Neural cell (in vitro differentiated cells): ENCODE results near the gene SLC6A3.

ENCODE experiments used
- EP300 ChIP-seq: fragments of 450-650 bp; conservative IDR thresholded peaks from 2 replicates; pipeline ENCODE4 v1.6.1; 2014; ENCODE audit warnings: antibody characterized with exemption, mild to moderate bottlenecking, moderate library complexity; ENCODE audit not compliant: poor library complexity, severe bottlenecking
- EZH2 ChIP-seq: fragments of 200-600, 300-800 bp; shearing (Covaris generic), sonication (generic); IDR thresholded peaks from 2 replicates; pipeline ENCODE4 v1.6.1; 2014; ENCODE audit warnings: antibody characterized with exemption, low read length, borderline replicate concordance, mild to moderate bottlenecking; ENCODE audit not compliant: insufficient read depth, poor library complexity, severe bottlenecking
- MXI1 ChIP-seq: fragments of 450-650 bp; conservative IDR thresholded peaks from 2 replicates; pipeline ENCODE4 v1.6.1; 2014; ENCODE audit warnings: antibody characterized with exemption, mild to moderate bottlenecking; ENCODE audit not compliant: poor library complexity, severe bottlenecking
- POLR2AphosphoS5 ChIP-seq: IDR thresholded peaks from 2 replicates; pipeline ENCODE4 v1.6.1; 2012
- RAD21 ChIP-seq: fragments of 450-650 bp; conservative IDR thresholded peaks from 2 replicates; pipeline ENCODE4 v1.6.1; 2014; ENCODE audit warnings: antibody characterized with exemption, mild to moderate bottlenecking, moderate library complexity
- SMC3 ChIP-seq: fragments of 450-650 bp; conservative IDR thresholded peaks from 2 replicates; pipeline ENCODE4 v1.6.1; 2014; ENCODE audit warnings: antibody characterized with exemption, mild to moderate bottlenecking, moderate library complexity; ENCODE audit not compliant: poor library complexity
- TF ChIP-seq, protein P1 (sequence below): fragments of 450-650 bp; IDR thresholded peaks from 2 replicates; pipeline ENCODE4 v1.5.1; 2014; ENCODE audit warnings: antibody characterized with exemption, mild to moderate bottlenecking, moderate library complexity; ENCODE audit not compliant: poor library complexity, severe bottlenecking
- TF ChIP-seq, protein P2 (sequence below): IDR thresholded peaks from 2 replicates; pipeline ENCODE4 v1.6.1; 2012; ENCODE audit warnings: borderline replicate concordance

DNA sequence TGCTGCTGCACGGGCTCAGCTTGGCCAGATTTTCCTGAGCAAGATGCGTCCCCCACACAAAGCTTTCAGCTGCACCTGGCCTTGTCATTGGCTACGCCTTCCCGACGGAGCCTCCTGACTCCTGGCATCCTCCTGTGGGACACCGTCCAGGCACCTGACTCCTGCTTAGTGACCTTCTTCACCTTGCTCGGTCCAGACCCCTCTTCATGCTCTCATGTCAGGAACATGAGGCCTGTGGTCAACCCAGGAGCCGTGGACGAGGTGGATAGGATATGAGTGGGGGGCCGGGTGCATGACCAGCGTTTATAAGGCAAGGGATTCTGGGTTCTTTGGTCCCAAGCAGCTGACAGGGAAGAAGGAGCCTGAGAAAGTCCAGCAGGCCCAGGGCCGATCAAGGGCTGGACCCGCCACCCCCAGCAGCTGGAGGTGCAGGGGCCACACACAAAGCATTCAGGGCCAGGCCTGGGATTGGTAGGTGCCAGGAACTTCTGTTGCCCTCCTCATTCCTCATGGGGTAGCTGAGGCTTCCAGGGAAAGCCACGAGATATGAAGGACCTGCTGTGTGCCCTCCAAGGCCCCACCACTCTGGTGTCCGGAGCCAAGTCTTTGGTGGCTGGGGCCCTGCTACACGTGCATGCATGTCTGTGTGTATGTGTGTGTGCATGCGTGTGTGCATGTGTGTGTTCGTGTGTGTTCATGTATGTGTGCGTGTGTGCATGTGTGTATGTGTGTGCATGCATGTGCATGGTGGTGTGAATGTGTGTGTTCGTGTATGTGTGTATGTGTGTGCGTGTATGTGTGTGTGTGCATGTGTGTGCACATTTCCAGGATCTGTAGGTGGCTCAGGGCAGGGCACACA, 34.9 kb downstream of the SLC6A3 start:
- TF ChIP-seq, protein P1, sequence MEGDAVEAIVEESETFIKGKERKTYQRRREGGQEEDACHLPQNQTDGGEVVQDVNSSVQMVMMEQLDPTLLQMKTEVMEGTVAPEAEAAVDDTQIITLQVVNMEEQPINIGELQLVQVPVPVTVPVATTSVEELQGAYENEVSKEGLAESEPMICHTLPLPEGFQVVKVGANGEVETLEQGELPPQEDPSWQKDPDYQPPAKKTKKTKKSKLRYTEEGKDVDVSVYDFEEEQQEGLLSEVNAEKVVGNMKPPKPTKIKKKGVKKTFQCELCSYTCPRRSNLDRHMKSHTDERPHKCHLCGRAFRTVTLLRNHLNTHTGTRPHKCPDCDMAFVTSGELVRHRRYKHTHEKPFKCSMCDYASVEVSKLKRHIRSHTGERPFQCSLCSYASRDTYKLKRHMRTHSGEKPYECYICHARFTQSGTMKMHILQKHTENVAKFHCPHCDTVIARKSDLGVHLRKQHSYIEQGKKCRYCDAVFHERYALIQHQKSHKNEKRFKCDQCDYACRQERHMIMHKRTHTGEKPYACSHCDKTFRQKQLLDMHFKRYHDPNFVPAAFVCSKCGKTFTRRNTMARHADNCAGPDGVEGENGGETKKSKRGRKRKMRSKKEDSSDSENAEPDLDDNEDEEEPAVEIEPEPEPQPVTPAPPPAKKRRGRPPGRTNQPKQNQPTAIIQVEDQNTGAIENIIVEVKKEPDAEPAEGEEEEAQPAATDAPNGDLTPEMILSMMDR, result no peak
- TF ChIP-seq RAD21 (no peak), SMC3 (no peak), POLR2AphosphoS5 (no peak), EZH2 (no peak), EP300 (no peak), MXI1 (no peak)
- TF ChIP-seq, protein P2, sequence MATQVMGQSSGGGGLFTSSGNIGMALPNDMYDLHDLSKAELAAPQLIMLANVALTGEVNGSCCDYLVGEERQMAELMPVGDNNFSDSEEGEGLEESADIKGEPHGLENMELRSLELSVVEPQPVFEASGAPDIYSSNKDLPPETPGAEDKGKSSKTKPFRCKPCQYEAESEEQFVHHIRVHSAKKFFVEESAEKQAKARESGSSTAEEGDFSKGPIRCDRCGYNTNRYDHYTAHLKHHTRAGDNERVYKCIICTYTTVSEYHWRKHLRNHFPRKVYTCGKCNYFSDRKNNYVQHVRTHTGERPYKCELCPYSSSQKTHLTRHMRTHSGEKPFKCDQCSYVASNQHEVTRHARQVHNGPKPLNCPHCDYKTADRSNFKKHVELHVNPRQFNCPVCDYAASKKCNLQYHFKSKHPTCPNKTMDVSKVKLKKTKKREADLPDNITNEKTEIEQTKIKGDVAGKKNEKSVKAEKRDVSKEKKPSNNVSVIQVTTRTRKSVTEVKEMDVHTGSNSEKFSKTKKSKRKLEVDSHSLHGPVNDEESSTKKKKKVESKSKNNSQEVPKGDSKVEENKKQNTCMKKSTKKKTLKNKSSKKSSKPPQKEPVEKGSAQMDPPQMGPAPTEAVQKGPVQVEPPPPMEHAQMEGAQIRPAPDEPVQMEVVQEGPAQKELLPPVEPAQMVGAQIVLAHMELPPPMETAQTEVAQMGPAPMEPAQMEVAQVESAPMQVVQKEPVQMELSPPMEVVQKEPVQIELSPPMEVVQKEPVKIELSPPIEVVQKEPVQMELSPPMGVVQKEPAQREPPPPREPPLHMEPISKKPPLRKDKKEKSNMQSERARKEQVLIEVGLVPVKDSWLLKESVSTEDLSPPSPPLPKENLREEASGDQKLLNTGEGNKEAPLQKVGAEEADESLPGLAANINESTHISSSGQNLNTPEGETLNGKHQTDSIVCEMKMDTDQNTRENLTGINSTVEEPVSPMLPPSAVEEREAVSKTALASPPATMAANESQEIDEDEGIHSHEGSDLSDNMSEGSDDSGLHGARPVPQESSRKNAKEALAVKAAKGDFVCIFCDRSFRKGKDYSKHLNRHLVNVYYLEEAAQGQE, result no peak
